Hematopoietic multipotent progenitor cell (in vitro differentiated cells): ENCODE results near the gene FLNB. TPM values are rescaled to one million over a fixed set of nuclear protein-coding genes. Genes with fewer than 3 reads are reported as not detected.

ENCODE experiments used
- DNase-seq, 3 donors: peaks; one replicate each; pipeline ENCODE4 v3.0.0-alpha.2; 2011 to 2015; ENCODE audit warnings: low read depth in 2 of 3, low spot score in 2 of 3
- total RNA-seq: library from RNA; depleted of rRNA; stranded (reverse); fragments of >200 nt; gene quantifications from one replicate; pipeline ENCODE4 v1.2.3, GENCODE V29; 2012

The FLNB gene
- total RNA-seq, 1 donor: 158 TPM

DNA sequence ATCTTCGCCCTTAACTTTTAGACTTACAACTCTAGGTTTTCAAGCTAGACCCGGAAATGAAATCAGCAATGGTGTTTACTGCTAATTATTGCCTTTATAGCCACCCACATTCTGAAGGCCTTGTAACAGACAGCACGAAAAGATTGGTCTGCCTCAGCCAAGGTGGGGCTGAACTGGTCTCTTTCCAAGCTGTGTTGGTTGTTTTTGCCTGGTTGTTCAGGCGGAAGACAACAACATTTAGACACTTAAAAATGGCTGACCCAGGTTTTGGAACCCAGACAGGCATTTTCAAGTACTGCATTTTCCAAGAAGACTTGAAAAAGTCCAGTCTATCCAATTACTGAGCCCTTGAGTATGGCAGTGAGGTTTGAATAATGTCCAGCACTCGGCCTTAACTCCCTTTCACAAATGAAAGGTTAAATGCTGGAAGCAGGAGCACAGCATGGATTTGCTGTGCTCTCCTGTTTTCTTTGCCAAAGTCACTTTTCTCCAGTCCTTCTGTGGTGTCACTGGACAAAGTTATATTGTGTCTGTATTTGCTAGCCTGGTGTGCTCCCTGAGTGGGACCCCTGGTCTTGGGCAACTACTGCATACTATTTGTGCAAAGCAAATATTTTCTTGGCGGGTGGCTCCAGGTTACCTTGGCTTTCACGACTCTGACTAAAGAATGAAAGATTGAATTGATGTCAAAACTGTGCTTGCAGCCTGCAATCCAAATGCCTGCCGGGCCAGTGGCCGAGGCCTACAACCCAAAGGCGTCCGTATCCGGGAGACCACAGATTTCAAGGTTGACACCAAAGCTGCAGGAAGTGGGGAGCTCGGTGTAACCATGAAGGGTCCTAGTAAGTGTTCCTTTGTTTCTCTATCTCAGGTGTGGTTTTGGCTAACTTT, 93.5 kb downstream of the FLNB start:
- DNase-seq: no peak

DNA sequence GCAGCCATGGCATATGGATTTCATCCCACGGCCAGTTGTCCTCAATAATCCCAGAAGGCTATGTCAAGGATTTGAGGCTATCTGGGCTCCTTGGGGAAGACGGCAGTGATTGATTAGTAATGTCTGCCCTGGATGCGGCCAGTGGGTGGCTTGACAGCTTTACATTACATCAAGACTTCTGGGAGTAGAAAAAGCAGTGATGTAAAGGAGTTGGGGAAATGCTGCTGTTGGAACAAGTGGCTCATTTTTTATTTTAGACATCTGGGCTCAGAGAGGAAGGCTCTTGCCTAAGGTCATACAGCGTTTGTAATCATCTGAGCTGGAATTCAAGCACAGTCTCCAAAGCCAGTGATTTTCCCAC, 94.1 kb downstream of the FLNB start:
- no peak for DNase-seq

DNA sequence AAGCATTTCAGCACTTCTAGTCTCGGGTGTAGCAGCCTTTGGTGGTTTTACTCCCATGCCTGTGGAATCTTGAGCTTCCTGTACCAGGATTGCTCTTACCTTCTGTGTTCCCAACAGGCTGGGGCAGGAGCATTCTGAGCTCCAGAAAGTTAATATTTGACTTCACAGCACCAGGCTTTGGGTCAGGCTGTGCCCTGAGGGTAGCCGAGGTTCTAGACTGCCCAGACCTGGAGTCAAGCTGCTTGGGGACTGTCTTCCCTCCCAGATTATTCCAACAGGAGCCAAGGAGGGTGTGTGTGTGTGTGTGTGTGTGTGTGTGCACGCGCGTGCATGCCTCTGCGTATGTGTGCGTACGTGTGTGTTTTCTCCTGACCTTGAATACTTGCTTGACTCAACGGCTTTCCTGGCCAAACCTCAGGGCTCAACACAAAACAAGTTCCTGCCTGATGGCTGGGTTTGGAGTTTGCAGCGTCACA, 94.8 kb downstream of the FLNB start:
- DNase-seq: no peak

DNA sequence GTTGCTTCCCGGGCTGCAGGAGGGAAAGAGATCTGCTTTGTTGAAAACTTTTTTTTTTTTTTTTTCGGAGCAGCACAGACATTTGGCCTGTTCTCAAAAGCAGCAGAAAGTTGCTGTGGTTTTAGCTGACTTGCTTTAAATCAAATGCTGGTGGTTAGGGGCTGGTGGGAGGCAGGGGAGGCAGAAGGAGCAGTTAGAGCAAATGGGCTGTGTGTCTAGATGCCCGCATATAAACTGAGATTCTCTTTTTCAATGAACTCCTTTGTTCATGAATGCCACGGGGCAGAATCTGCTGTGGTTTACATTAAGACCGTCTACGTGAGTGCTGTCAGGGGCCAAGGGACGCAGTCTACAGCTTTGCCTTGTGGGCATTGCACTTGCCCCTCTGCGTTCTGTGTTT, 95.9 kb downstream of the FLNB start:
- DNase-seq: no peak

DNA sequence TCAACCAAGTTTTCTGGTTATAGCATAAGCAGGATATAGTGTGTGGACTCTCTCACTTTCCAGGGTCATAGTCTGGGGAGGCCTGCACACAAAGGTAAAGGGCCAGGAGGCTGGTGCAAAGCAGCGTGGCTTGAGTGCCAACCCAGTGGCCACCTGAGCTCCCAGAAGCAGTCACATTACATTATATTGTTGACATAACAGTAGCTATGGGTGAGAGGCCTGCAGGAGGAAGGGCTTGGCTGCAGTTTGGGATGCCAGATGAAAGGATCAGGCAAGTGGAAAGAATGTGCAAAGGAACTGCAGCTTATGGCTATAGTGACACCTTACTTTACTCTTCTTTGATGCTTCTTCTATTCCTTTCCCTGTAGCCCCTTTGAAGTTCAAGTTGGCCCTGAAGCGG, 96.5 kb downstream of the FLNB start:
- DNase-seq: no peak

DNA sequence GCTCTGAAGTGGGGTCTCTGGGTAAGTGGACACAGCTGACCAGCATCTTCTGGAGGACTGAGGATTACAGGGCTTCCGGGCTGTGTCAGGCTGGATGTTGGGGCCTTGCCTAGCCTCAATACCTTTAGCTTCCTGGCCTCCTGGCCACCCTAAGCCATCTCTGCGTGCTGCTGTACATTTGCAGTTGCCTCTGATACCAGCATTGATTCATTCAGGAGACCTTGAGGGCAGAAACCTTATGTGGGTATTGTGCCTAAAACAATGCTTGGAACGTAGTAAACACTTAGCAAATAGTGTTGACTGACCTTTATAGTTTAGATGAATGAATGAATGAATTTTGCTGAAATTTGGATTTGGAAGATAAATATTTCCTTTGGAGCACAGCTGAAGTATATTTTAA, 97.0 kb downstream of the FLNB start:
- DNase-seq: no peak

DNA sequence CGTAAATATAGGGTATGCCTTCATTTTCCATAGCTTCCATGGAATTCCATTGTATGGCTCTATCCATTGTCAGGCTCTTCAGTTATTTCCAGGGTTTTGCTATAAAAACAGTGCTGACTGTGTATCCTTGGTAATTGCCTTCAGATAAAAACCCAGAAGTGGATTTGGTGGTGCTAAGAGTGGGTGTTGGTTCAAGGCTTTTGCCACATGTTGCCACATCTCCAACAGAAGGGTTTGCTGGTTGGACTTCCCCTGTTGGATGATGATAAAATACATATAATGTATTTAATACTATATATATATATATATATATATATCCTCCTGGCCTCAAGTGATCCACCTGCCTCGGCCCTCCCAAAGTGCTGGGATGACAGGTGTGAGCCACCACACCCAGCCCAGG, 97.8 kb downstream of the FLNB start:
- no peak for DNase-seq

DNA sequence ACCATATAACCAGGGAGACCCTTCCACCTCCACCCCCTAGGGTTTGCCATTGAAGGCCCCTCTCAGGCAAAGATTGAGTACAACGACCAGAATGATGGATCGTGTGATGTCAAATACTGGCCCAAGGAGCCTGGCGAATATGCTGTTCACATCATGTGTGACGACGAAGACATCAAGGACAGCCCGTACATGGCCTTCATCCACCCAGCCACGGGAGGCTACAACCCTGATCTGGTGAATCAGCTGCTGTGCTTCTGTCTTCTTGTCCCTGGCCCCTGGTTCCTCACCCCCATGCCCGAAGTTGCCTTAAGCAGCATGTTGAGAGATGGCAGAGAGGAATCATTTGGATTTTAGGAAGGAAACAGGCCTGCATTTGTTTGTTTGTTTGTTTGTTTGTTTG, 98.4 kb downstream of the FLNB start:
- no peak for DNase-seq

DNA sequence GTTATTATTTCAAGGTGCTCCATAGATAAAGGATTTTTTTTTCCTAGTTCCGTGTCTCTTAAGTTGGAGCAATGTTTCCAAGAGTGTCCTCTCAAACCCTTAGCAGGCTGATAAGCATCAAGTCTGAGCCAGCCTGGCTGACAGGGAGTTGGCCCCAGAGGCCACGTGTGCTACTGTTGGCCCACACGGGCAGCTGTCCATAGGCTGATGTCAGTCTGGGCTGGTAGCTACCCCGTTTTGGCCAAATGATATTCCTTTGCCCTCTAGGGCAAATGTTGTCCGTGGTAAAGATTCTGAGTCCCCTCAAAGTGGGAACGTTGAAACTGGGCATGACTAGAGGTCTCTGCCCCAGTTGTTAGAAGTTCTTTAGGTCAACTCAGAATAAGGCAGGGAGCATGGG, 99.4 kb downstream of the FLNB start:
- DNase-seq: no peak

DNA sequence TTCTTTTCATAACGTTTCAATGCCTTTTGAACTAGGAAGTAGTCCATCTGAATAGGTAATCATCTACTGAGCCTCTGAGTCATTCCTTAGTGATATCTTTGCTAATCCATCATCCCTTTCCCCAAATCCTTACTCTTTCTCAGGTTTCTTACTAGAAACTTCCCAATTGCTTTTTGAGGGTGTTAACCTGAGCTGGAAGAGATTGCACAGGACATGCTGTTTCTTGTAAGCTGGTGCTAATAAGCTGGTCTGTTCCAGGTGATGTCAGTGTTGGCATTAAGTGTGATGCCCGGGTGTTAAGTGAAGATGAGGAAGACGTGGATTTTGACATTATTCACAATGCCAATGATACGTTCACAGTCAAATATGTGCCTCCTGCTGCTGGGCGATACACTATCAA, 101.5 kb downstream of the FLNB start:
- DNase-seq: no peak

DNA sequence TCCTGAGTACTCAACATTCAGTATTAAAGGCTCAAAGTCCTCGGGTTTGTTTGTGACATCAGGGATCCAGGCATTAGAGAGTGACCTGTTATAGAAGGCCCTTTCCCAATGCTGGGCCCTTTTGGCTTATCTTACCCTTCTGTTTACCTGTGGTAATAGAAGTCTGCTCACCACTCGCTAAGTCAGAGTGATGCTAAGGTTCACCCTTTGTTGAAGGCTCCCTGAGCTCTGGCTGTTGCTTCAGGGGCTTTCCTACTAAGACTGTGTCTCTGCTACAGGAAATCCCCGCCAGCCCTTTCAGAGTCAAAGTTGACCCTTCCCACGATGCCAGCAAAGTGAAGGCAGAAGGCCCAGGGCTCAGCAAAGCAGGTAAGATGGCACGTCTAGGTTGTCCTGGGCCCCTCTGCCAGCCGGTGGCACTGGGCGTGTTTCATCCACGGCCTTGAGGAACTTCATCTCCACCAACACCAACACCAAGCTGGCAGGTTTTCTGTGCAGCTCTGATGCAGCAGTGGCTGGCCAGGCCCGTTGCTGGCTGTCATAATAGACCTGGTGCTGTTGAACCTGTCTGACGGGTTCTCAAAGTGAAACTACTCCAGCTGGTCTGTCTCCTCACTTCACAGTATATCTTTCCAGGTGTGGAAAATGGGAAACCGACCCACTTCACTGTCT, 103.4 kb downstream of the FLNB start:
- no peak for DNase-seq

DNA sequence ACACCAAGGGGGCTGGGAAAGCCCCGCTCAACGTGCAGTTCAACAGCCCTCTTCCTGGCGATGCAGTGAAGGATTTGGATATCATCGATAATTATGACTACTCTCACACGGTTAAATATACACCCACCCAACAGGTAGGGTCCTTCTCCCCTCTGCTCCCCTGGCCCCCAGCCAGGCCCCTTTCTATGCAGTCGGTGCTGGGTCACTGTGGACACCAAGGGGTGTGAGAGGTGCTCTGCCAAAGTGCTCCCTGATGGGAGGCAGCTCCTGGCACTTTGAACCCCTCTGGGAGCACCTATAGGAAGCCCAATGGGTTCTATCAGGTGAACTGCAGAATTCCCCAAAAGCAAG, 103.9 kb downstream of the FLNB start:
- DNase-seq: no peak

DNA sequence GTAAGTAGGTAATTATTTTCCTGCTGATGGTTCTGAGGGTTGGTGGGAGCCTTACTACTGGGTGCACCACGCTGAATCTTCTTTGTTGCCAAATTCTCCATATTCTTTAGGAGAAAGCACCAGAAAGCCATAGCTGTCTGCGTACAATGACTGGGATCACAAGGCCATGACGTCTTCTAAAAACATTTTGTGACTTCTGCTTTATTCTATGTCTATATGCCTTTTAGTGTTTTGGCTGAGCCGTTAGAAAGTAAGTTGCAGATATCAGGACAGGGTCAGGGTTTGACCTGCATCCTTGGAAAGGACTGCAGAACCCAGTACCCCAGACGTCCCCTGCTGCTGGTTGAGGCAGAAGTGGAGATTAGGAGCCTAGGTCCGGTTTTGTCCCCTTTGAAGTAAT, 107.0 kb downstream of the FLNB start:
- DNase-seq: no peak

DNA sequence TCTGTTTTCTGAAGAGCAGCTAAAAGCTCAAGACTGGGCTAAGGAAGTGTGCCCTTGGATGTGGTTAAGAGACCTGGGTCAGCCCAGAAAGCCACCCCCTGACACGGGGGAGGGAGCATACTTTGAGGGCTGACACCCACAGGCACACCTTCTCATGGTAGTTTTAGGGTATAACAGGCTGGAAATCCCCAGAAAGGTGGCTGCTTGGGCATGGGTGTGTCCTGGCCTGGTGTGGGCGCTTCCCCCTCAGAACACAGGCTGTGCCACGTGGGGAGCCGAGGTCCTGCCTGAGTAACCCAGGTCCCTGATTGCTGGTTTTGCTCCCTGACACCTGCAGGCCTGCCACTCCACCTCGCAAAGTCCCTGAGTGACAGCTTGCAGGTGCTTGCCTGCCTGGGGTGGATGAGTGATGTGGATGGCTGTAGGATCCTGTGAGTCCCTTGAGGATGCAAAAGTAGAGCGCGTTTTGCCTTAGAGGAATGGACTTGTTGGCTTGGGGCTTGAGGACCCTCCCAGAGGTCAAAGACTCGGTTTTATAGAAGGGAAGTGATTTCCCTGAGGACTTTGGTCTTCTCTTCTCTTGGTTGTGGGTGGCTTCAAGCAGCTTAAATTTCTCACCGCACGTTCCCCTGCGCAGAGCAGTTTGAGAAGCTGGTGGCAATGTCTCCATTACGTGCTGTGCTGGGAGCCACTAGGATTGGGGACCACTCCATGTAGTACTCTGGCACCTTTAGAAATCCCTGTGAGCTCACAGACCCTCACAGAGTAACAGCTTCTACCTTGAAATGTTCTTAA, 108.1 kb downstream of the FLNB start:
- DNase-seq: peak in 2 of 3 donors; percentile 15 to 35

DNA sequence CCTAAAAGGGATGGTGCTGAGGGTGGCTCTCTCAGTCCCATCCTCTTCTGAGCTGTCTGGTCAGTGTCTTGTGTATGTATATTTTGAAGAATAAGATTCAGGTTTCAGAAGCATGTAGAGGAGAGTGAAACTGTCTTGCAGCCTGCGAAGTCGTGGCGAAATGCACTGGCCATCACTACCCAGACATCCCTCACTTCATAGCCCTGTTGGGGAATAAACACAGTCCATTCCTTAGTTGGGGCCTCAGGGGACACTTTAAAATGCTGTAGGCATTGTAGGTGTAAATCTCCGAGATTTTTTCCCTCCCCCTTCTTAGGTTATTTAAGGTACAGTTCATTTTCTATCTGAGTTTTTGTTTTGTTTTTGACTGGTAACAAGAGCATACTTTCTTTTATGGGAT, 108.8 kb downstream of the FLNB start:
- DNase-seq: no peak

DNA sequence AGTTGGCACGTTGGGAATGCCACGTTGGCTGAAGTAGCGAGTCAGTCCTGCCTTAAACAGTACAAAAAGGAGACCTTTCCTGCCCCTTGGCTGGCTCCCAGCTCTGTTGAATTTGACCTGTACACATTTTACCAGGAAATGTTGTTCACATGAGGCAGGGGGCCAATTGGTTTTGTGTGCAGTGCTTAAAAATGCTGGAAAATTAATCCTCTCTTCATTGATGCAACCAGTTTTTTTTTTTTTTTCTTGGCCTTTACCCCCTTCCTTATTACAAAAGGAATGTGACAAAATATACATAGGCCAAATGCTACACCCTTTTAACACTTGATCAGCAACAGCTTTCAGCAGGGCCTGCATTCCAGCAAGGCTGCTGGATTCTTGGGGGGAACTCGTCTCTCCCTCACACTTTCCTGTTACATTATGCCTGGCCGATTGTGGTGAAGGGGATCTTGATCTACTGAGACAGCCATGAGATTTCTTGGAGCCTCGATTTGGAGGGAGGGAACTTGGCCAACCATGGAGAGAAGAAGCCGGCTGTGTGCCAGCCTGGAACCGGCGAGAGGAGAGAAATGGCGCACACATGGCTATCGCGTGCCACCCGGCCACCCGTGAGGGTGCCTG, 109.4 kb downstream of the FLNB start:
- no peak for DNase-seq

DNA sequence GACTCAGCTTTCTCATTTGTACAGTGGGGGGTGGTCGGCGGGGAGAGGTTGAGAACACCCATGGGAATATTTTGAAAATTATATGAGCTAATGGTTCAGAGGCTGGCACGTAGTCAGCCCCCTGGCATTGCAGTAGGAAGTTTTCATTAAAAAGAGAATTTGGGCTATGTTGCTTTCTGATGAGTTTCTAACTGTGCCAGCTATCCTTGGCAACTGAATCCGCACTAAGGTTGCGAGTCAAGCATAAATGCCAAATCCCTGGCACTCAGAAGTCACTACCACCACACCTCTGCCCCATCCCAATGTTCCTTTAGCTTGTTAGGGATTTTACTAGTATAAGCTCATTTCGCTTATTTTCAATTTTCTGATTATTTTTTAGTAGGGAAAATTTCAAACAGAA, 111.0 kb downstream of the FLNB start:
- no peak for DNase-seq

DNA sequence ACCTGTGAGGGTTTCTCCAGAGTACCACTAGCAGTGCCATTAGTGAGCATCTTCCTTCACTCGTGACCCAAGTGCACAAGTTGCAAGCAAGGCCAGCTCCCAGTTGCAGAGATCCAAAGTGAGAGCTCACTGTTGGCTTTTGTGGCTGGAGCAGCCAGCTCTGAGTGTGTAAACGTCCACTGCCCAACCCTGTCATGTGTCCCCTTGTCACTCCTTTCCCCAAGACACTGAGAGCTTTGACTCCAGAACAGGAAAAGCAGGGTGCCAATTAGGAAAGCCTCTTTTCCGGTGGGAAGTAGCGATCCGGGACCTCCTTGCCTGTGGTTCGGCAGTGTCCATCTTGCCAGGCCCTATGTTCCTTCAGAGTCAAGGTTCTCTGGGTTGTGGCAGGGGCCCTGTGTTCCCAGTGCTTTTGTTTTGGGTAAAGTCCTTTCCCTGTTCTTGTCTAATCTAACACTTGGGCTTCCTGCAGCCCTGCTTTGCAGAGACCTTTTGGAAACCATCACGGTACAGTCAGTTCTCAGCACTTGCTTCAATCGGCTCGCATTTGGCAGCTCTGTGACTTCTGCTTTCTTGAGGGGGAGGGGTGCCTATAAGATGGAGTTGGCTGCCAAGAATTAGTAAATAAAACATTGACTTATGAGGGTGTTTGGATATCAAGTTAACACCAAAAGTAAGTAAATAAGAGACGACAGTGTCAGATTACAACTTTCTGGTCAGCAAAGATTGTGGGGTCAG, 112.0 kb downstream of the FLNB start:
- DNase-seq: peak in 2 of 3 donors; percentile 50 to 82

DNA sequence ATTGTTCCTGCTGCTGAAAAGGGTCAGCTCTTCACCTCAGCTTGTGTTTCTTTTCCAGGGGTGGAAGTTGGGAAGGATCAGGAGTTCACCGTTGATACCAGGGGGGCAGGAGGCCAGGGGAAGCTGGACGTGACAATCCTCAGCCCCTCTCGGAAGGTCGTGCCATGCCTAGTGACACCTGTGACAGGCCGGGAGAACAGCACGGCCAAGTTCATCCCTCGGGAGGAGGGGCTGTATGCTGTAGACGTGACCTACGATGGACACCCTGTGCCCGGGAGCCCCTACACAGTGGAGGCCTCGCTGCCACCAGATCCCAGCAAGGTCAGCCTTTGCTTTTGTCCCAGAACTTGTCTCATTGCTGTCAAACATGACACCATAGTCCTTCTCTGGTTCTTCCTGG, 113.0 kb downstream of the FLNB start:
- no peak for DNase-seq

DNA sequence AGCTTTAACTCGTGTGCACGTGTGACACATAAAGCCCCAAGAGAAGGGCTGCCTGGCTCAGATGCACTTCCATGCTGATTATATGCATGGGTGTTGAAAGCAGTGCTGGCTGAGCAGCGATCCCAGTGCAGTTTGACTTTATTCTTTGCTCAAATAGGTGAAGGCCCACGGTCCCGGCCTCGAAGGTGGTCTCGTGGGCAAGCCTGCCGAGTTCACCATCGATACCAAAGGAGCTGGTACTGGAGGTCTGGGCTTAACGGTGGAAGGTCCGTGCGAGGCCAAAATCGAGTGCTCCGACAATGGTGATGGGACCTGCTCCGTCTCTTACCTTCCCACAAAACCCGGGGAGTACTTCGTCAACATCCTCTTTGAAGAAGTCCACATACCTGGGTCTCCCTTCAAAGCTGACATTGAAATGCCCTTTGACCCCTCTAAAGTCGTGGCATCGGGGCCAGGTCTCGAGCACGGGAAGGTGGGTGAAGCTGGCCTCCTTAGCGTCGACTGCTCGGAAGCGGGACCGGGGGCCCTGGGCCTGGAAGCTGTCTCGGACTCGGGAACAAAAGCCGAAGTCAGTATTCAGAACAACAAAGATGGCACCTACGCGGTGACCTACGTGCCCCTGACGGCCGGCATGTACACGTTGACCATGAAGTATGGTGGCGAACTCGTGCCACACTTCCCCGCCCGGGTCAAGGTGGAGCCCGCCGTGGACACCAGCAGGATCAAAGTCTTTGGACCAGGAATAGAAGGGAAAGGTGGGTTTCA, 114.9 kb downstream of the FLNB start:
- DNase-seq: no peak
